Natural killer cell (primary cell): ENCODE measurements around the gene PLCB3. TPM values are rescaled to one million over a fixed set of nuclear protein-coding genes. Genes with fewer than 3 reads are reported as not detected.

Source experiments
- ATAC-seq, 3 donors: fragments of 150-1000 bp in 2 of 3; fragments of 200-7000 bp in 1 of 3; cut with Tn5 transposase; 1 replicate in 1 of 3; 2 replicates in 2 of 3; pipeline ENCODE4 v1.10.0; 2021; ENCODE audit warnings: mild to moderate bottlenecking in 2 of 3, moderate library complexity in 2 of 3
- DNase-seq, 2 donors: peaks; one replicate each; pipeline versions ENCODE4 v3.0.0 to v3.0.0-alpha.2; 2013 to 2021; ENCODE audit warnings: mixed read lengths in 1 of 2
- H3K27ac ChIP-seq: one replicate; pipeline ENCODE4 v1.5.1; 2013; ENCODE audit warnings: mild to moderate bottlenecking, low read length
- H3K27me3 ChIP-seq: one replicate; pipeline ENCODE4 v1.6.1; 2013; ENCODE audit warnings: low read length; ENCODE audit not compliant: control insufficient read depth, insufficient read depth
- H3K36me3 ChIP-seq: one replicate; pipeline ENCODE4 v1.6.1; 2013; ENCODE audit warnings: low read length; ENCODE audit not compliant: control insufficient read depth, insufficient read depth
- H3K4me1 ChIP-seq: one replicate; pipeline ENCODE4 v1.6.1; 2013; ENCODE audit warnings: low read length; ENCODE audit not compliant: control insufficient read depth, insufficient read depth
- H3K4me3 ChIP-seq: one replicate; pipeline ENCODE4 v1.5.1; 2013; ENCODE audit warnings: low read length
- H3K9me3 ChIP-seq: one replicate; pipeline ENCODE4 v1.6.1; 2013; ENCODE audit warnings: low read length; ENCODE audit not compliant: control insufficient read depth, insufficient read depth
- H3K27ac Mint-ChIP-seq, 2 donors: one replicate each; pipeline ENCODE4 v1.8.0; 2022; ENCODE audit warnings: mild to moderate bottlenecking in 2 of 2, mixed read lengths in 2 of 2, moderate library complexity in 1 of 2
- H3K27me3 Mint-ChIP-seq, 2 donors: one replicate each; pipeline ENCODE4 v1.8.0; 2022; ENCODE audit warnings: low read depth in 2 of 2, mixed read lengths in 2 of 2
- H3K36me3 Mint-ChIP-seq: one replicate; pipeline ENCODE4 v1.8.0; 2022; ENCODE audit warnings: mixed read lengths
- H3K4me1 Mint-ChIP-seq, 2 donors: one replicate each; pipeline ENCODE4 v1.8.0; 2022; ENCODE audit warnings: mixed read lengths in 2 of 2
- H3K4me3 Mint-ChIP-seq: one replicate; pipeline ENCODE4 v1.8.0; 2022; ENCODE audit warnings: mild to moderate bottlenecking, moderate library complexity, mixed read lengths
- H3K9me3 Mint-ChIP-seq, 2 donors: one replicate each; pipeline ENCODE4 v1.8.0; 2022; ENCODE audit warnings: mixed read lengths in 2 of 2
- WGBS: methylation state at CpG from one replicate; pipeline ENCODE4 v1.1.7; 2013; ENCODE audit warnings: missing lambda C conversion rate; ENCODE audit not compliant: insufficient coverage; 5-methylcytosine and 5-hydroxymethylcytosine counted together
- intact Hi-C: fragments of 100-400 bp; cut with micrococcal nuclease; formaldehyde crosslinking; loops from one replicate; pipeline ENCODE4 v1.14.2; 2022
- total RNA-seq, 4 donors: library from RNA; stranded (reverse); fragments of 120-200 nt in 1 of 4; gene quantifications; one replicate each; pipeline versions ENCODE4 v1.2.3 to v1.2.4, GENCODE V29; 2013 to 2022
- TF ChIP-seq, protein P1 (sequence below): fragments of 200-600 bp; IDR thresholded peaks from one replicate; pipeline ENCODE4 v1.8.0; 2022; ENCODE audit warnings: antibody characterized with exemption

The PLCB3 gene
- total RNA-seq, 3 donors from 2014 or later (not counting 1 experiment from before 2014, with no cell fraction given): 5.4 to 7.6 (median 5.5) TPM

- Mint-ChIP-seq H3K4me1 (peaks cover 8 to 17% of the 10 kb centered on the region in 2 donors), H3K9me3 (no peaks in the 10 kb centered on the region), H3K27ac (no peak overlapping the region), H3K36me3 (no peaks in the 10 kb centered on the region), H3K27me3 (no peaks in the 10 kb centered on the region), H3K4me3 (no peak overlapping the region)
- Histone ChIP-seq H3K4me3 (no peak overlapping the region), H3K36me3 (no peaks in the 10 kb centered on the region), H3K9me3 (no peaks in the 10 kb centered on the region), H3K4me1 (peaks cover 10% of the 10 kb centered on the region), H3K27ac (no peak overlapping the region), H3K27me3 (no peaks in the 10 kb centered on the region)
- WGBS: 91% methylated on average over 29 of the region's 29 CpGs
- no peak for ATAC-seq
- intact Hi-C loops: no loop called here
- TF ChIP-seq, protein P1, sequence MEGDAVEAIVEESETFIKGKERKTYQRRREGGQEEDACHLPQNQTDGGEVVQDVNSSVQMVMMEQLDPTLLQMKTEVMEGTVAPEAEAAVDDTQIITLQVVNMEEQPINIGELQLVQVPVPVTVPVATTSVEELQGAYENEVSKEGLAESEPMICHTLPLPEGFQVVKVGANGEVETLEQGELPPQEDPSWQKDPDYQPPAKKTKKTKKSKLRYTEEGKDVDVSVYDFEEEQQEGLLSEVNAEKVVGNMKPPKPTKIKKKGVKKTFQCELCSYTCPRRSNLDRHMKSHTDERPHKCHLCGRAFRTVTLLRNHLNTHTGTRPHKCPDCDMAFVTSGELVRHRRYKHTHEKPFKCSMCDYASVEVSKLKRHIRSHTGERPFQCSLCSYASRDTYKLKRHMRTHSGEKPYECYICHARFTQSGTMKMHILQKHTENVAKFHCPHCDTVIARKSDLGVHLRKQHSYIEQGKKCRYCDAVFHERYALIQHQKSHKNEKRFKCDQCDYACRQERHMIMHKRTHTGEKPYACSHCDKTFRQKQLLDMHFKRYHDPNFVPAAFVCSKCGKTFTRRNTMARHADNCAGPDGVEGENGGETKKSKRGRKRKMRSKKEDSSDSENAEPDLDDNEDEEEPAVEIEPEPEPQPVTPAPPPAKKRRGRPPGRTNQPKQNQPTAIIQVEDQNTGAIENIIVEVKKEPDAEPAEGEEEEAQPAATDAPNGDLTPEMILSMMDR: no peak
- no peak for DNase-seq
Measured at GRCh38 chr11:64263021-64263946, 12.0 kb downstream of the PLCB3 start.

DNA sequence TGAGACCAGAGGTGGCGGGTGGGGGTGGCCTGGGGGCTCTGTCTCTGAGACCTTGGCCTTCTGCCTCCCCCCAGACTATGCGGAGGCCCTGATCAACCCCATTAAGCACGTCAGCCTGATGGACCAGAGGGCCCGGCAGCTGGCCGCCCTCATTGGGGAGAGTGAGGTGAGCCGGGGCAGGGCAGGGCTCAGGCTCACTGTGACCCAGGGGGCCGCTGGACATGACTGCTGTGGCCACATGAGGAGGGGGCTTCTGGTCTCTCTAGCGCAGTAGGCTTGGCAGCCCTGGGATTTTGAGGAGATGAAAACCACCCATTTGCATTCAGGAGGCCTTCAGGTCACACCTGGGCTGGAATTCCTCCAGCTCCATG lies 12.6 kb downstream of the PLCB3 start:
- WGBS: 97% methylated on average over 8 of the region's 8 CpGs
- intact Hi-C loops: no loop called here
- H3K4me3 ChIP-seq: no peak overlapping the region
- no peaks in the 10 kb centered on the region for H3K9me3 Mint-ChIP-seq
- no peaks in the 10 kb centered on the region for H3K36me3 ChIP-seq
- H3K27me3 ChIP-seq: no peaks in the 10 kb centered on the region
- no peaks in the 10 kb centered on the region for H3K27me3 Mint-ChIP-seq
- H3K36me3 Mint-ChIP-seq: no peaks in the 10 kb centered on the region
- TF ChIP-seq, protein P1: no peak
- no peak for DNase-seq
- peaks cover 16% of the 10 kb centered on the region for H3K4me1 ChIP-seq
- no peak for ATAC-seq
- no peaks in the 10 kb centered on the region for H3K9me3 ChIP-seq
- no peak overlapping the region for H3K27ac ChIP-seq
- H3K27ac Mint-ChIP-seq: no peak overlapping the region
- H3K4me3 Mint-ChIP-seq: no peak overlapping the region
- peaks cover 15 to 23% of the 10 kb centered on the region in 2 donors for H3K4me1 Mint-ChIP-seq

GRCh38 chr11:64264371-64264852 lies 13.1 kb downstream of the PLCB3 start:
- no peaks in the 10 kb centered on the region for H3K36me3 Mint-ChIP-seq
- H3K4me1 Mint-ChIP-seq: peaks cover 19 to 25% of the 10 kb centered on the region in 2 donors
- Histone ChIP-seq H3K27ac (no peak overlapping the region), H3K9me3 (no peaks in the 10 kb centered on the region), H3K36me3 (no peaks in the 10 kb centered on the region), H3K27me3 (no peaks in the 10 kb centered on the region), H3K4me3 (no peak overlapping the region), H3K4me1 (peaks cover 19% of the 10 kb centered on the region)
- DNase-seq (no peak), ATAC-seq (no peak)
- no peaks in the 10 kb centered on the region for H3K27me3 Mint-ChIP-seq
- no peaks in the 10 kb centered on the region for H3K9me3 Mint-ChIP-seq
- H3K27ac Mint-ChIP-seq: no peak overlapping the region
- no peak overlapping the region for H3K4me3 Mint-ChIP-seq
- 95% methylated on average over 10 of the region's 10 CpGs for WGBS
- intact Hi-C loops: no loop called here
- TF ChIP-seq, protein P1: no peak
